Activated CD4-positive, alpha-beta T cell treated with anti-CD3 and anti-CD28 coated beads, Interleukin-2, amount 50 U/mL, for 4 hours (primary cell): Measurements from ENCODE around the gene CCDC177.

Source experiments
- DNase-seq, 2 experiments: peaks; one replicate each; pipeline ENCODE4 v3.0.0-alpha.2; 2020

Gene CCDC177

GRCh38 chr14:69574263-69574953, at the start of gene CCDC177:
Gene CCDC177, minus strand, starts transcription at chr14:69574871. Its CDS starts 1,249 bp downstream, at chr14:69573622.
- peak; percentile 71 to 73 for DNase-seq

GRCh38 chr14:69624136-69624535, 49.5 kb upstream of the CCDC177 start:
- no peak for DNase-seq

GRCh38 chr14:69620981-69621380, 46.3 kb upstream of the CCDC177 start:
- no peak for DNase-seq

- DNase-seq = peak in 1 of 2 experiments; percentile 51
These were observed 45.5 kb upstream of the CCDC177 start for GRCh38 chr14:69620211-69620611.

- no peak for DNase-seq
These were observed 44.3 kb upstream of the CCDC177 start for GRCh38 chr14:69619012-69619411.

- no peak for DNase-seq
These were observed 43.1 kb upstream of the CCDC177 start for GRCh38 chr14:69617796-69618195.

GRCh38 chr14:69616408-69616773, 41.7 kb upstream of the CCDC177 start:
- DNase-seq = no peak

GRCh38 chr14:69615496-69616407, 41.1 kb upstream of the CCDC177 start:
- DNase-seq = no peak

GRCh38 chr14:69615121-69615495, 40.4 kb upstream of the CCDC177 start:
- no peak for DNase-seq

- DNase-seq = no peak
These were observed 39.9 kb upstream of the CCDC177 start for GRCh38 chr14:69614592-69614991.

GRCh38 chr14:69613312-69614073, 38.8 kb upstream of the CCDC177 start:
- DNase-seq = no peak

GRCh38 chr14:69612783-69613130, 38.1 kb upstream of the CCDC177 start:
- DNase-seq = no peak

GRCh38 chr14:69612014-69612782, 37.5 kb upstream of the CCDC177 start:
- no peak for DNase-seq

- peak; percentile 82 to 83 for DNase-seq
These were observed 36.7 kb upstream of the CCDC177 start, which contains the start of gene SUSD6 for GRCh38 chr14:69611172-69612013. Gene SUSD6, plus strand, starts transcription at chr14:69611596. Its CDS starts 46,997 bp downstream, at chr14:69658593.

GRCh38 chr14:69610874-69611171, 36.2 kb upstream of the CCDC177 start:
- no peak for DNase-seq

GRCh38 chr14:69610020-69610873, 35.6 kb upstream of the CCDC177 start:
- no peak for DNase-seq

GRCh38 chr14:69606258-69607184, 31.9 kb upstream of the CCDC177 start:
- DNase-seq = no peak

- DNase-seq = no peak
These were observed 31.1 kb upstream of the CCDC177 start for GRCh38 chr14:69605738-69606137.

- DNase-seq = no peak
These were observed 25.7 kb upstream of the CCDC177 start for GRCh38 chr14:69600304-69600891.
